ENCODE results near the gene DOCK7.

Gene DOCK7

DNA sequence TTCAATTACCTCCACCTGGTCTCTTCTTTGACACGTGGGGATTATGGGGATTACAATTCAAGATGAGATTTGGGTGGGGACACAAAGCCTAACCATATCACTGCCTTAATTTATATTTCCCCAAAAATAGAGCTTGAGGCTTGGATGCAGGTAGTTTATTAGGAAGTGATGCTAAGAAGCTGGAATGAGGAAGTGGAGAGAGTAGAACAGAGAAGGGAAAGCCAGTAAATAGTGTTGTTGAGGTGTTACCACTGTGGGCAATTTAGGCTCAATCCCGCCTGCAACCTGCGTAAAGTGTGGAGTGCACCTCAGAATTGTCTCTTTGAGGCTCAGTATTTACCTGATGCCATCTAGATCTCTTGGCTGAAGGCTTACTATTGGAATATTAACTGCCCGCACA, 4.9 kb upstream of the DOCK7 start:
- Histone ChIP-seq H4K20me1 (ENCODE audit: insufficient read depth, low read length, poor library complexity, severe bottlenecking) (no peaks in the 10 kb centered on the region), H3K4me2 (ENCODE audit: low read depth, low read length, poor library complexity, severe bottlenecking) (no peak overlapping the region), H3K4me3 (ENCODE audit: low read length, poor library complexity, severe bottlenecking) (no peak overlapping the region), H3F3A (ENCODE audit: low read depth) (no peaks in the 10 kb centered on the region; the same call in 1 of the 2 replicates), H3K9ac (ENCODE audit: low read depth, low read length, poor library complexity, severe bottlenecking) (no peak overlapping the region), H3K9me3 (ENCODE audit: insufficient read depth, low read depth, low read length) (no peaks in the 10 kb centered on the region), H3K27me3 (ENCODE audit: insufficient read depth, low read length, poor library complexity, severe bottlenecking) (no peaks in the 10 kb centered on the region), H3K36me3 (ENCODE audit: insufficient read depth, low read length) (no peaks in the 10 kb centered on the region; the same call in 1 of the 2 replicates), H3K9me2 (replicated peaks; ENCODE audit: low read depth, low read length) (no peaks in the 10 kb centered on the region), H2AFZ (ENCODE audit: low read length) (no peak overlapping the region), H3K4me1 (ENCODE audit: insufficient read depth, low read length, poor library complexity, severe bottlenecking) (peaks cover 14% of the 10 kb centered on the region), H3K79me2 (ENCODE audit: insufficient read depth, low read length) (peaks cover 4% of the 10 kb centered on the region; the same call in 1 of the 2 replicates)
- no peak for TF ChIP-seq EZH2phosphoT487 (IDR thresholded peaks at IDR 0.05; ENCODE audit: borderline replicate concordance)
- TF ChIP-seq, protein P1, sequence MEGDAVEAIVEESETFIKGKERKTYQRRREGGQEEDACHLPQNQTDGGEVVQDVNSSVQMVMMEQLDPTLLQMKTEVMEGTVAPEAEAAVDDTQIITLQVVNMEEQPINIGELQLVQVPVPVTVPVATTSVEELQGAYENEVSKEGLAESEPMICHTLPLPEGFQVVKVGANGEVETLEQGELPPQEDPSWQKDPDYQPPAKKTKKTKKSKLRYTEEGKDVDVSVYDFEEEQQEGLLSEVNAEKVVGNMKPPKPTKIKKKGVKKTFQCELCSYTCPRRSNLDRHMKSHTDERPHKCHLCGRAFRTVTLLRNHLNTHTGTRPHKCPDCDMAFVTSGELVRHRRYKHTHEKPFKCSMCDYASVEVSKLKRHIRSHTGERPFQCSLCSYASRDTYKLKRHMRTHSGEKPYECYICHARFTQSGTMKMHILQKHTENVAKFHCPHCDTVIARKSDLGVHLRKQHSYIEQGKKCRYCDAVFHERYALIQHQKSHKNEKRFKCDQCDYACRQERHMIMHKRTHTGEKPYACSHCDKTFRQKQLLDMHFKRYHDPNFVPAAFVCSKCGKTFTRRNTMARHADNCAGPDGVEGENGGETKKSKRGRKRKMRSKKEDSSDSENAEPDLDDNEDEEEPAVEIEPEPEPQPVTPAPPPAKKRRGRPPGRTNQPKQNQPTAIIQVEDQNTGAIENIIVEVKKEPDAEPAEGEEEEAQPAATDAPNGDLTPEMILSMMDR (conservative IDR thresholded peaks at IDR 0.05; ENCODE audit: low read length), result no peak

DNA sequence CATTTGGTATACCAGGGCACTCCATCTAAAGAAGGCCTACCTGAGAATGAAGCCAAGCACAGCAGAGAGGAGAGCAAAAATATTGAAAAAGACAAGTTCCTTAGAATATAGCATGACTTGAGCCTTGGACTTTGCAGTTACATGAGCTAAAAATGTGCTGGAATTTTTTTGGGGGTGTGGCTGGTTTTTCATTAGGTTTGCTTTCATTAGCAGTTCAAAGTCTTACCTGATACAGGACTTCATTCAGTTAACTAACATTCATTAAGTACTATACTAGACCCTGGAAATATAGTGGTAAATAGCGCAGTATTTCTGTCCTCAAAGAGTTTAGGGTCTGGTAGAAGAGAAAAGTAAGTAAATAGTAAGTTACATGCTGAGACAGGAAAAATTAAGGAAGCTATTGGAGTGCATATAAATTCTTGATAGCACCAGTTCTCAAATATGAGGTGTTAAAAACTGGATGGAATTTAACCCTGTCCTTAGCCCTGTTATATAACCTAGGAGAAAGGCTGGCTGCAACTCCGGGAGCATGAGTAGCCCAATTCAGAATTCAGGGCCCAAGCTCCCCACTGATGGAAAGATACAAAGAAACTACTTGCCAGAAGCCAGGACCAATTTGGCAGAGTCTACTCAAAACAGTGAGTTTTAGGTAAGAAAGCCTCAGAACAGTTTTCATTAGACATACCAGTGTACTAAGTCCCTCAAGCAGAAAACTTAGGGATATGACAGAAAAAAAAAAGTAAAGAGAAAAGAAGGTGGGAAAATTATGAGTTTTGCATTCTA, 3.1 kb upstream of the DOCK7 start:
- peaks cover 18% of the 10 kb centered on the region for H3K79me2 ChIP-seq (ENCODE audit: insufficient read depth, low read length)
- H3K4me2 ChIP-seq (ENCODE audit: low read depth, low read length, poor library complexity, severe bottlenecking), result no peak overlapping the region
- no peaks in the 10 kb centered on the region for H3K27me3 ChIP-seq (ENCODE audit: insufficient read depth, low read length, poor library complexity, severe bottlenecking)
- H3K4me1 ChIP-seq (ENCODE audit: insufficient read depth, low read length, poor library complexity, severe bottlenecking), result peaks cover 23% of the 10 kb centered on the region
- no peak overlapping the region for H3K4me3 ChIP-seq (ENCODE audit: low read length, poor library complexity, severe bottlenecking)
- no peaks in the 10 kb centered on the region for H3K9me3 ChIP-seq (ENCODE audit: insufficient read depth, low read depth, low read length)
- H3K9me2 ChIP-seq (replicated peaks; ENCODE audit: low read depth, low read length), result no peaks in the 10 kb centered on the region
- H3F3A ChIP-seq (ENCODE audit: low read depth), result no peaks in the 10 kb centered on the region; the same call in 1 of the 2 replicates
- peaks cover 4% of the 10 kb centered on the region for H4K20me1 ChIP-seq (ENCODE audit: insufficient read depth, low read length, poor library complexity, severe bottlenecking)
- H3K9ac ChIP-seq (ENCODE audit: low read depth, low read length, poor library complexity, severe bottlenecking), result no peak overlapping the region
- no peak overlapping the region for H2AFZ ChIP-seq (ENCODE audit: low read length)
- TF ChIP-seq, protein P1 (conservative IDR thresholded peaks at IDR 0.05; ENCODE audit: low read length), result no peak
- no peak for TF ChIP-seq EZH2phosphoT487 (IDR thresholded peaks at IDR 0.05; ENCODE audit: borderline replicate concordance)
- H3K36me3 ChIP-seq (ENCODE audit: insufficient read depth, low read length), result no peaks in the 10 kb centered on the region

DNA sequence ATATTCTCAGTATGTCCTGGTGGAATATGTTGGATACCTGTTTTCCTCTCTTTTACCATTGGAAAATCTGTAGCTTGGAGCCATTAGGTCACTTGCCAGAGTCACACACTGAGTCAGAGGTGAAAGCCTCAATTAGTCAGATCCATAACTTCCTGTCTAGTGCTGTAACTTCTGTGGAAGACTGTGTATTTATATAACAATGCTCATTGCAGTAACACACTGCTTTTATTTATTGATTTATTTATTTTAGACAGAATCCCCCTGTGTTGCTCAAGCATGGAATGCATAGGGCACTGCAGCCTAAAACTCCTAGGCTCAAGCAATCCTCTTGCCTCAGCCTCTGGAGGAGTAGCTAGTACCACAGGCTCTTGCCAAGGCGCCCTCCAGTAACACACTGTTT, 1.3 kb upstream of the DOCK7 start:
- H3K4me1 ChIP-seq (ENCODE audit: insufficient read depth, low read length, poor library complexity, severe bottlenecking), result peaks cover 37% of the 10 kb centered on the region
- no peaks in the 10 kb centered on the region for H3K27me3 ChIP-seq (ENCODE audit: insufficient read depth, low read length, poor library complexity, severe bottlenecking)
- no peak overlapping the region for H2AFZ ChIP-seq (ENCODE audit: low read length)
- no peaks in the 10 kb centered on the region; the same call in 1 of the 2 replicates for H3F3A ChIP-seq (ENCODE audit: low read depth)
- H3K9me3 ChIP-seq (ENCODE audit: insufficient read depth, low read depth, low read length), result no peaks in the 10 kb centered on the region
- H4K20me1 ChIP-seq (ENCODE audit: insufficient read depth, low read length, poor library complexity, severe bottlenecking), result peaks cover 10% of the 10 kb centered on the region
- H3K9ac ChIP-seq (ENCODE audit: low read depth, low read length, poor library complexity, severe bottlenecking), result no peak overlapping the region
- no peaks in the 10 kb centered on the region for H3K36me3 ChIP-seq (ENCODE audit: insufficient read depth, low read length)
- peaks cover 33% of the 10 kb centered on the region for H3K79me2 ChIP-seq (ENCODE audit: insufficient read depth, low read length)
- no peaks in the 10 kb centered on the region for H3K9me2 ChIP-seq (replicated peaks; ENCODE audit: low read depth, low read length)
- H3K4me3 ChIP-seq (ENCODE audit: low read length, poor library complexity, severe bottlenecking), result peak overlapping the region; percentile 100
- H3K4me2 ChIP-seq (ENCODE audit: low read depth, low read length, poor library complexity, severe bottlenecking), result peak overlapping the region; percentile 84
- TF ChIP-seq EZH2phosphoT487 (IDR thresholded peaks at IDR 0.05; ENCODE audit: borderline replicate concordance), result no peak
